GM12801 (cell line): Measurements from ENCODE around the gene NRIP2.

Experiments used
- CTCF ChIP-seq: IDR thresholded peaks from one replicate; pipeline ENCODE4 v1.5.1; 2011; ENCODE audit warnings: control low read depth; ENCODE audit not compliant: insufficient read length; ENCODE audit errors: extremely low read depth

Gene NRIP2, protein sequence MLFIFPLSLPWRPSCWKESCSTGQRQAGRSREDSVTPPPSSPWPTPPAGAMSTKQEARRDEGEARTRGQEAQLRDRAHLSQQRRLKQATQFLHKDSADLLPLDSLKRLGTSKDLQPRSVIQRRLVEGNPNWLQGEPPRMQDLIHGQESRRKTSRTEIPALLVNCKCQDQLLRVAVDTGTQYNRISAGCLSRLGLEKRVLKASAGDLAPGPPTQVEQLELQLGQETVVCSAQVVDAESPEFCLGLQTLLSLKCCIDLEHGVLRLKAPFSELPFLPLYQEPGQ

GRCh38 chr12:2834581-2835491, at the start of gene NRIP2:
Gene NRIP2, minus strand, starts transcription at chr12:2835035. Its CDS starts 52 bp downstream, at chr12:2834983.
- no peak for TF ChIP-seq CTCF

GRCh38 chr12:2879853-2880252, 45.0 kb upstream of the NRIP2 start:
- no peak for TF ChIP-seq CTCF

- TF ChIP-seq CTCF, result no peak
These were observed 43.3 kb upstream of the NRIP2 start for GRCh38 chr12:2877953-2878732.

GRCh38 chr12:2877047-2877952, 42.5 kb upstream of the NRIP2 start, which contains the start of the genes FOXM1 and RHNO1:
Gene FOXM1, minus strand, starts transcription at chr12:2877174. Its CDS starts 2,696 bp downstream, at chr12:2874478.
Gene RHNO1, plus strand, starts transcription at chr12:2877223. Its CDS starts 8,144 bp downstream, at chr12:2885367.
- TF ChIP-seq CTCF, result no peak

- TF ChIP-seq CTCF, result no peak
These were observed 41.7 kb upstream of the NRIP2 start for GRCh38 chr12:2876431-2877046.

DNA sequence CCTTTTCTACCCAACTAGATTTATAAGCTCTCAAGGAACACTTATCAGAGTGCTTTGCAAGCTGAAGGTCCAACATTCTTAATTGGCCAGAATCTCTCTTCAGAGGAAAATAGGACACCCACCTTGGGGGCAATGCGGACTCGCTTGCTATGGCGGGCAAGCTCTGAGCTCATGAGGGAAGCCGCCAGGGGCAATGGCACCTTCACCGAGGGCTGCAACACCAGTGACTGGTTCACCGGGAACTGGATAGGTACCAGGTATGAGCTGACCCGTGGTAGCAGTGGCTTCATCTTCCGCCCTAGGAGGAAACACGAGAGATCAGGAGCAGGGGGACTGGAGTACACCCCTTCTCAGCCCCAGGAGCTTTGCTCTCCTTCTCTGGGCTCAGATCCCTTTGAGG, 29.4 kb upstream of the NRIP2 start:
- no peak for TF ChIP-seq CTCF
